ENCODE measurements around the gene KRCC1. TPM values are rescaled to one million over a fixed set of nuclear protein-coding genes. Genes with fewer than 3 reads are reported as not detected.
A peak's percentile ranks its signal among the peaks of the same experiment; 100 is the strongest.

KRCC1 gene
- polyA plus RNA-seq, 1 experiment, result 42.6 TPM

- no peak for TF ChIP-seq CTCF (IDR thresholded peaks at IDR 0.05; ENCODE audit: low read depth, low read length)
- no peak overlapping the region for H3K4me3 ChIP-seq (ENCODE audit: low read depth, low read length)
- H3K9me3 ChIP-seq (ENCODE audit: control insufficient read depth, insufficient read depth, low read length), result no peaks in the 10 kb centered on the region
- CTCF ChIA-PET, result interaction anchor here (0.7 kb wide), 1 partner anchor 1297 kb away, joined by 3 read pairs; no protein-coding TSS in a partner anchor
- H3K27ac ChIP-seq (ENCODE audit: low read depth, low read length), result no peak overlapping the region
- POLR2A ChIA-PET, result no interaction called here
- DNase-seq (ENCODE audit: low read depth, low spot score), result no peak
- H3K27me3 ChIP-seq (ENCODE audit: control insufficient read depth, insufficient read depth, low read length), result no peaks in the 10 kb centered on the region
Measured at GRCh38 chr2:88042476-88042875, 13.1 kb downstream of the KRCC1 start.

- Histone ChIP-seq H3K27me3 (ENCODE audit: control insufficient read depth, insufficient read depth, low read length) (no peaks in the 10 kb centered on the region), H3K4me3 (ENCODE audit: low read depth, low read length) (no peak overlapping the region), H3K9me3 (ENCODE audit: control insufficient read depth, insufficient read depth, low read length) (no peaks in the 10 kb centered on the region), H3K27ac (ENCODE audit: low read depth, low read length) (peak overlapping the region; percentile 84)
- DNase-seq (ENCODE audit: low read depth, low spot score), result peak; percentile 84
- no peak for TF ChIP-seq CTCF (IDR thresholded peaks at IDR 0.05; ENCODE audit: low read depth, low read length)
- ChIA-PET CTCF (interaction anchor here (1.6 to 3.1 kb wide), 2 partner anchors 22 kb away, joined by 5 to 15 read pairs; no protein-coding TSS in a partner anchor), POLR2A (interaction anchor here (0.7 to 1.5 kb wide), 3 partner anchors 16 to 23 kb away, joined by 3 to 6 read pairs (median 4); partner anchors contain the start of gene RNU2-63P)
Measured at GRCh38 chr2:88038263-88039105, 17.1 kb downstream of the KRCC1 start.

GRCh38 chr2:88036606-88037005 lies 19.0 kb downstream of the KRCC1 start:
- H3K27me3 ChIP-seq (ENCODE audit: control insufficient read depth, insufficient read depth, low read length), result no peaks in the 10 kb centered on the region
- no peak overlapping the region for H3K27ac ChIP-seq (ENCODE audit: low read depth, low read length)
- H3K4me3 ChIP-seq (ENCODE audit: low read depth, low read length), result no peak overlapping the region
- no peaks in the 10 kb centered on the region for H3K9me3 ChIP-seq (ENCODE audit: control insufficient read depth, insufficient read depth, low read length)
- ChIA-PET CTCF (no interaction called here), POLR2A (no interaction called here)
- no peak for DNase-seq (ENCODE audit: low read depth, low spot score)
- TF ChIP-seq CTCF (IDR thresholded peaks at IDR 0.05; ENCODE audit: low read depth, low read length), result no peak

GRCh38 chr2:88036182-88036581 lies 19.4 kb downstream of the KRCC1 start:
- Histone ChIP-seq H3K27ac (ENCODE audit: low read depth, low read length) (no peak overlapping the region), H3K9me3 (ENCODE audit: control insufficient read depth, insufficient read depth, low read length) (no peaks in the 10 kb centered on the region), H3K27me3 (ENCODE audit: control insufficient read depth, insufficient read depth, low read length) (no peaks in the 10 kb centered on the region), H3K4me3 (ENCODE audit: low read depth, low read length) (no peak overlapping the region)
- POLR2A ChIA-PET, result no interaction called here
- CTCF ChIA-PET, result no interaction called here
- no peak for DNase-seq (ENCODE audit: low read depth, low spot score)
- no peak for TF ChIP-seq CTCF (IDR thresholded peaks at IDR 0.05; ENCODE audit: low read depth, low read length)

- Histone ChIP-seq H3K9me3 (ENCODE audit: control insufficient read depth, insufficient read depth, low read length) (no peaks in the 10 kb centered on the region), H3K27me3 (ENCODE audit: control insufficient read depth, insufficient read depth, low read length) (no peaks in the 10 kb centered on the region), H3K4me3 (ENCODE audit: low read depth, low read length) (no peak overlapping the region), H3K27ac (ENCODE audit: low read depth, low read length) (no peak overlapping the region)
- no peak for DNase-seq (ENCODE audit: low read depth, low spot score)
- ChIA-PET CTCF (interaction anchor here (0.7 to 1.7 kb wide), 3 partner anchors 17 to 30 kb away, joined by 3 to 9 read pairs (median 6); no protein-coding TSS in a partner anchor), POLR2A (no interaction called here)
- no peak for TF ChIP-seq CTCF (IDR thresholded peaks at IDR 0.05; ENCODE audit: low read depth, low read length)
Measured at GRCh38 chr2:88032070-88032702, 23.4 kb downstream of the KRCC1 start.

Data from AG04450 (cell line).